MM.1S (cell line): ENCODE results near the gene KANSL2.

Source experiments
- CTCF ChIP-seq: fragments of 300-600 bp; sonication (generic); IDR thresholded peaks from 2 replicates; pipeline ENCODE4 v1.5.1; 2016; ENCODE audit warnings: antibody characterized with exemption, low read length, mixed read lengths
- EZH2 ChIP-seq: fragments of 300-600 bp; sonication (generic); optimal IDR thresholded peaks from 2 replicates; pipeline ENCODE3; 2017; ENCODE audit warnings: low read depth, mild to moderate bottlenecking, antibody characterized with exemption, low read length, mixed read lengths
- EZH2phosphoT487 ChIP-seq: fragments of 300-600 bp; sonication (generic); IDR thresholded peaks from 2 replicates; pipeline ENCODE4 v1.6.1; 2018; ENCODE audit warnings: antibody characterized with exemption, low read length

GRCh38 chr12:48682927-48683326 lies 889 bp upstream of the KANSL2 start:
- TF ChIP-seq EZH2phosphoT487 (no peak), CTCF (no peak), EZH2 (no peak)
